Measurements from ENCODE around the gene ENTPD8. TPM values are rescaled to one million over a fixed set of nuclear protein-coding genes. Genes with fewer than 3 reads are reported as not detected.
A peak's percentile ranks its signal among the peaks of the same experiment; 100 is the strongest.

The ENTPD8 gene
- total and polyA plus RNA-seq, 10 of the 15 experiments (the other 5 are each of a cell fraction or from before 2014, with no cell fraction given): not detected

DNA sequence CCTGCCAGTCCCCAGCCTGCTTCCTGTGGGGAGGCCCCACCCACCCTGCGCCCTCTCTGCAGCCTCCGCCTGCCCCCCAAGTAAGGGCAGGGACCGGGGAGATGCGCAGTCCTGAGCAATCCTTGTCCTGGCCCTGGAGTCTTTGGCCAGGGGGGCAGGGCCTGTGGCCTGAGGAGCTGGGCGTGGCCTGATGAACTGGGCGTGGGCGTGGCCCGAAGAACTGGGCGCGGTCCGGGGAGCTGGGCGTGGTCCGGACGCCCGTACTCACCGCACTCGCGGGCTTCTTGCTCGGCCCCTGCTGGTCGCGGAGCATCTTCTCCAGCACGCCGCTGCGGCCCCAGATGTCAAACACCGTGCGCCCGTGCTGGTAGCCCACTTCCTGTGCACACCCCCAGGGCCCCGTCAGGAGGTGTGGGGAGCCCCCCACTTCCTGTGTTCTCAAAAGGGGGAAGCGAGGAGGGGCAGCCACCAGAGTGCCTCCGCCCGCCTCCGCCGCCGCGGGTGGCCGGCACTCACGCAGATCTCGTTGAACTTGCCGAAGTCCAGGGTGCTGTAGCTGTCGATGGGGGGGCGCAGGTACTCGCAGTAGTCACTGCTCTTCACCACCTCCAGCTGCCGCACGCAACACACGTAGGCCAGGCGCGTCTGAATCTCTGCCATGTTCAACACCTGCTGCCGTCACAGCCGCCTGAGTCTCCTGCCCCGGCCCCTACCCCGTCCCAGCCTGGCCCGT is 20.7 kb upstream of the ENTPD8 start (continued):
- TF ChIP-seq, protein P1, sequence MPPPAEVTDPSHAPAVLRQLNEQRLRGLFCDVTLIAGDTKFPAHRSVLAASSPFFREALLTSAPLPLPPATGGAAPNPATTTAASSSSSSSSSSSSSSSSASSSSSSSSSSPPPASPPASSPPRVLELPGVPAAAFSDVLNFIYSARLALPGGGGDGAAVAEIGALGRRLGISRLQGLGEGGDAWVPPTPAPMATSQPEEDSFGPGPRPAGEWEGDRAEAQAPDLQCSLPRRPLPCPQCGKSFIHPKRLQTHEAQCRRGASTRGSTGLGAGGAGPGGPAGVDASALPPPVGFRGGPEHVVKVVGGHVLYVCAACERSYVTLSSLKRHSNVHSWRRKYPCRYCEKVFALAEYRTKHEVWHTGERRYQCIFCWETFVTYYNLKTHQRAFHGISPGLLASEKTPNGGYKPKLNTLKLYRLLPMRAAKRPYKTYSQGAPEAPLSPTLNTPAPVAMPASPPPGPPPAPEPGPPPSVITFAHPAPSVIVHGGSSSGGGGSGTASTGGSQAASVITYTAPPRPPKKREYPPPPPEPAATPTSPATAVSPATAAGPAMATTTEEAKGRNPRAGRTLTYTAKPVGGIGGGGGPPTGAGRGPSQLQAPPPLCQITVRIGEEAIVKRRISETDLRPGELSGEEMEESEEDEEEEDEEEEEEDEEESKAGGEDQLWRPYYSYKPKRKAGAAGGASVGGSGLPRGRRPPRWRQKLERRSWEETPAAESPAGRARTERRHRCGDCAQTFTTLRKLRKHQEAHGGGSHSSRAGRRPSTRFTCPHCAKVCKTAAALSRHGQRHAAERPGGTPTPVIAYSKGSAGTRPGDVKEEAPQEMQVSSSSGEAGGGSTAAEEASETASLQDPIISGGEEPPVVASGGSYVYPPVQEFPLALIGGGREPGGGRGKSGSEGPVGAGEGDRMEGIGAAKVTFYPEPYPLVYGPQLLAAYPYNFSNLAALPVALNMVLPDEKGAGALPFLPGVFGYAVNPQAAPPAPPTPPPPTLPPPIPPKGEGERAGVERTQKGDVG (CRISPR knock-in tag; IDR thresholded peaks at IDR 0.05): no peak
- TF ChIP-seq SPI1 (IDR thresholded peaks at IDR 0.05; ENCODE audit: borderline replicate concordance, insufficient read depth, low read depth, low read length): peak; percentile 59; the same call in 1 of the 2 replicates
- no peak for TF ChIP-seq ESRRA (IDR thresholded peaks at IDR 0.05; ENCODE audit: low read length)
- no peak for TF ChIP-seq BRCA1 (IDR thresholded peaks at IDR 0.05; ENCODE audit: low read depth, low read length)
- TF ChIP-seq RELA (IDR thresholded peaks at IDR 0.05; ENCODE audit: borderline replicate concordance, partially characterized antibody): no peak
- no peak for TF ChIP-seq IRF4 (IDR thresholded peaks at IDR 0.05; ENCODE audit: low read depth, low read length)
- peak; percentile 29; the same call in 1 of the 2 replicates for TF ChIP-seq CREB1 (IDR thresholded peaks at IDR 0.05; ENCODE audit: low read depth)
- 0 out of 2 replicates have a peak, but pooled peaks have one; percentile 24 for TF ChIP-seq BCL11A (IDR thresholded peaks at IDR 0.05; ENCODE audit: low read depth, low read length)
- TF ChIP-seq STAT1 (conservative IDR thresholded peaks at IDR 0.05): no peak
- TF ChIP-seq, protein P2, sequence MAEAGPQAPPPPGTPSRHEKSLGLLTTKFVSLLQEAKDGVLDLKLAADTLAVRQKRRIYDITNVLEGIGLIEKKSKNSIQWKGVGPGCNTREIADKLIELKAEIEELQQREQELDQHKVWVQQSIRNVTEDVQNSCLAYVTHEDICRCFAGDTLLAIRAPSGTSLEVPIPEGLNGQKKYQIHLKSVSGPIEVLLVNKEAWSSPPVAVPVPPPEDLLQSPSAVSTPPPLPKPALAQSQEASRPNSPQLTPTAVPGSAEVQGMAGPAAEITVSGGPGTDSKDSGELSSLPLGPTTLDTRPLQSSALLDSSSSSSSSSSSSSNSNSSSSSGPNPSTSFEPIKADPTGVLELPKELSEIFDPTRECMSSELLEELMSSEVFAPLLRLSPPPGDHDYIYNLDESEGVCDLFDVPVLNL (IDR thresholded peaks at IDR 0.05; ENCODE audit: low read depth, low read length): no peak
- TF ChIP-seq, protein P3, sequence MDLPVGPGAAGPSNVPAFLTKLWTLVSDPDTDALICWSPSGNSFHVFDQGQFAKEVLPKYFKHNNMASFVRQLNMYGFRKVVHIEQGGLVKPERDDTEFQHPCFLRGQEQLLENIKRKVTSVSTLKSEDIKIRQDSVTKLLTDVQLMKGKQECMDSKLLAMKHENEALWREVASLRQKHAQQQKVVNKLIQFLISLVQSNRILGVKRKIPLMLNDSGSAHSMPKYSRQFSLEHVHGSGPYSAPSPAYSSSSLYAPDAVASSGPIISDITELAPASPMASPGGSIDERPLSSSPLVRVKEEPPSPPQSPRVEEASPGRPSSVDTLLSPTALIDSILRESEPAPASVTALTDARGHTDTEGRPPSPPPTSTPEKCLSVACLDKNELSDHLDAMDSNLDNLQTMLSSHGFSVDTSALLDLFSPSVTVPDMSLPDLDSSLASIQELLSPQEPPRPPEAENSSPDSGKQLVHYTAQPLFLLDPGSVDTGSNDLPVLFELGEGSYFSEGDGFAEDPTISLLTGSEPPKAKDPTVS (IDR thresholded peaks at IDR 0.05; ENCODE audit: low read depth, low read length): no peak
- TF ChIP-seq LARP7 (IDR thresholded peaks at IDR 0.05): no peak
- TF ChIP-seq EED (IDR thresholded peaks at IDR 0.05; ENCODE audit: low read depth): 0 out of 2 replicates have a peak, but pooled peaks have one; percentile 20
- TF ChIP-seq POLR2AphosphoS5 (IDR thresholded peaks at IDR 0.05; ENCODE audit: low read length): peak; percentile 55; the same call in 1 of the 2 replicates
- peak; percentile 53; the same call in 1 of the 2 replicates for TF ChIP-seq IKZF1 (conservative IDR thresholded peaks at IDR 0.05)
- no peak for TF ChIP-seq ASH2L (IDR thresholded peaks at IDR 0.05; ENCODE audit: borderline replicate concordance, low read depth)
- TF ChIP-seq, protein P4, sequence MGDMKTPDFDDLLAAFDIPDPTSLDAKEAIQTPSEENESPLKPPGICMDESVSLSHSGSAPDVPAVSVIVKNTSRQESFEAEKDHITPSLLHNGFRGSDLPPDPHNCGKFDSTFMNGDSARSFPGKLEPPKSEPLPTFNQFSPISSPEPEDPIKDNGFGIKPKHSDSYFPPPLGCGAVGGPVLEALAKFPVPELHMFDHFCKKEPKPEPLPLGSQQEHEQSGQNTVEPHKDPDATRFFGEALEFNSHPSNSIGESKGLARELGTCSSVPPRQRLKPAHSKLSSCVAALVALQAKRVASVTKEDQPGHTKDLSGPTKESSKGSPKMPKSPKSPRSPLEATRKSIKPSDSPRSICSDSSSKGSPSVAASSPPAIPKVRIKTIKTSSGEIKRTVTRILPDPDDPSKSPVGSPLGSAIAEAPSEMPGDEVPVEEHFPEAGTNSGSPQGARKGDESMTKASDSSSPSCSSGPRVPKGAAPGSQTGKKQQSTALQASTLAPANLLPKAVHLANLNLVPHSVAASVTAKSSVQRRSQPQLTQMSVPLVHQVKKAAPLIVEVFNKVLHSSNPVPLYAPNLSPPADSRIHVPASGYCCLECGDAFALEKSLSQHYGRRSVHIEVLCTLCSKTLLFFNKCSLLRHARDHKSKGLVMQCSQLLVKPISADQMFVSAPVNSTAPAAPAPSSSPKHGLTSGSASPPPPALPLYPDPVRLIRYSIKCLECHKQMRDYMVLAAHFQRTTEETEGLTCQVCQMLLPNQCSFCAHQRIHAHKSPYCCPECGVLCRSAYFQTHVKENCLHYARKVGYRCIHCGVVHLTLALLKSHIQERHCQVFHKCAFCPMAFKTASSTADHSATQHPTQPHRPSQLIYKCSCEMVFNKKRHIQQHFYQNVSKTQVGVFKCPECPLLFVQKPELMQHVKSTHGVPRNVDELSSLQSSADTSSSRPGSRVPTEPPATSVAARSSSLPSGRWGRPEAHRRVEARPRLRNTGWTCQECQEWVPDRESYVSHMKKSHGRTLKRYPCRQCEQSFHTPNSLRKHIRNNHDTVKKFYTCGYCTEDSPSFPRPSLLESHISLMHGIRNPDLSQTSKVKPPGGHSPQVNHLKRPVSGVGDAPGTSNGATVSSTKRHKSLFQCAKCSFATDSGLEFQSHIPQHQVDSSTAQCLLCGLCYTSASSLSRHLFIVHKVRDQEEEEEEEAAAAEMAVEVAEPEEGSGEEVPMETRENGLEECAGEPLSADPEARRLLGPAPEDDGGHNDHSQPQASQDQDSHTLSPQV (IDR thresholded peaks at IDR 0.05): no peak
- TF ChIP-seq CBX5 (IDR thresholded peaks at IDR 0.05; ENCODE audit: low read depth): no peak; the same call in 1 of the 2 replicates
